LoVo (cell line): ENCODE results near the gene PRADC1.

Experiments
- DNase-seq: peaks from one replicate; pipeline ENCODE4 v3.0.0-alpha.2; 2016; ENCODE audit warnings: low spot score

Gene PRADC1

GRCh38 chr2:73235315-73236028 is 2.4 kb upstream of the PRADC1 start:
- no peak for DNase-seq

- DNase-seq = peak; percentile 79
These were observed 1.1 kb upstream of the PRADC1 start, which contains the start of gene CCT7 for GRCh38 chr2:73233932-73234832. CCT7 (plus strand) TSS chr2:73234308; CDS start chr2:73234379, 71 bp downstream.

- DNase-seq = no peak
These were observed 461 bp downstream of the PRADC1 start for GRCh38 chr2:73232403-73233153.

GRCh38 chr2:73228631-73229030 is 4.4 kb downstream of the PRADC1 start:
- no peak for DNase-seq

- DNase-seq = no peak
These were observed 6.0 kb downstream of the PRADC1 start for GRCh38 chr2:73227086-73227485.

- DNase-seq = no peak
These were observed 7.3 kb downstream of the PRADC1 start for GRCh38 chr2:73225513-73226360.

GRCh38 chr2:73223821-73224220 is 9.2 kb downstream of the PRADC1 start:
- no peak for DNase-seq

- no peak for DNase-seq
These were observed 14.7 kb downstream of the PRADC1 start for GRCh38 chr2:73218298-73218697.

- DNase-seq = no peak
These were observed 15.2 kb downstream of the PRADC1 start for GRCh38 chr2:73217826-73218225.

GRCh38 chr2:73217160-73217559 is 15.9 kb downstream of the PRADC1 start:
- DNase-seq = no peak

- DNase-seq = no peak
These were observed 17.8 kb downstream of the PRADC1 start for GRCh38 chr2:73215254-73215653.

- peak; percentile 87 for DNase-seq
These were observed 18.7 kb downstream of the PRADC1 start, which contains the start of gene SMYD5 for GRCh38 chr2:73214120-73215035. SMYD5 (plus strand) TSS chr2:73214245; CDS start chr2:73214267, 22 bp downstream.

- DNase-seq = peak; percentile 71
These were observed 20.4 kb downstream of the PRADC1 start for GRCh38 chr2:73212448-73213176.

GRCh38 chr2:73212098-73212447 is 21.0 kb downstream of the PRADC1 start:
- no peak for DNase-seq

- DNase-seq = no peak
These were observed 22.3 kb downstream of the PRADC1 start for GRCh38 chr2:73210696-73211095.

- DNase-seq = no peak
These were observed 23.0 kb downstream of the PRADC1 start for GRCh38 chr2:73210019-73210418.

GRCh38 chr2:73208258-73208657 is 24.8 kb downstream of the PRADC1 start:
- DNase-seq = no peak

- DNase-seq = no peak
These were observed 27.4 kb downstream of the PRADC1 start for GRCh38 chr2:73205611-73206010.

- no peak for DNase-seq
These were observed 29.9 kb downstream of the PRADC1 start for GRCh38 chr2:73203055-73203681.
